ENCODE results near the gene ATG7. TPM values are rescaled to one million over a fixed set of nuclear protein-coding genes. Genes with fewer than 3 reads are reported as not detected.

Gene ATG7
- polyA plus RNA-seq, 1 donor (not counting 4 experiments of a cell fraction or from before 2014, with no cell fraction given), result 27.9 TPM

DNA sequence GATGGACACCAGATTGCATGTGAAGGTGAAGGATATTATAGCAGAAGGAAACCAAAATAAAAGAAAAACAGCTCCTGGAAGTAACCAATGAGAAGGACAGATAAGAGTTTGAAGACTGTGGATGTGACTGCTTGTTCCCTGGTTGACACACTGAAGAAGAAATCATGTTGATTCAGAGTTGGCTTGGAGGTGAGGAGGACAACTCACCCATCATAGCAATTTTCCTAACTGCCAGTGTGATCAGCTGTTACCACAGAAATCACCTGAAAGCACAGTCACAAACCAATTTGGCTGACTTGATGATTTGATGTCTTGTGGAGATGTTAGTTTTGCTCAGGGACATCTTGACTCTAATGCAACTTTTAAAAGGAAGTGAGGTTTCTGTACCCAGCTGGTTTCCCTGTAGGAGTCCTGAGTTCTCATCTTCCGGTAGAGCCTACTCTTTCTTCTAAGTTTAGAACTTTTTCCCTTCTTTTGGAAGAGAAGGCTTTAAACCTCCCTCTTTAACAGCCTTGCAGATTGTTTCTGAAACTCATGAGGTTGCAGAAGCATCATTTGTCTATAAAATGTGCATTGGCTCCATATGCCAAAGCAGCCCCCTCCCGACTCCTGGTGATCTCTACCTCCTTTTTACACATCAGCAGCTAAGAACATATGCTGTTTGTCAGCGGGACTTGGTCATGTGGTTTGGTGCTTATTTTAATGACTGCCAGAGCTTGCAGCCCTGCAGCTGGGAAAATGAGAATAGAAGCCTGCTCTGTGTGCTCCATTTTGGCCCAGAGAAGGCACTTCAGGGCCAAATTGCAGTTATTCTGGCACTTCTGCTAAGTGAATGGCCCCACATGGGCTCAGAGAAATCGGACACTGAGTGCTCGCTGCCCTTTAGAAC lies 10.3 kb downstream of the ATG7 start:
- Histone ChIP-seq H2AFZ (ENCODE audit: control insufficient read depth, low read length) (no peak overlapping the region), H3K4me3 (ENCODE audit: control insufficient read depth in 2 of 3, extremely low read depth in 1 of 3, insufficient read depth in 2 of 3, low read depth in 1 of 3, low read length in 3 of 3) (no peak overlapping the region), H3K9me3 (ENCODE audit: control insufficient read depth, low read depth, low read length) (no peaks in the 10 kb centered on the region), H3K27ac (ENCODE audit: control insufficient read depth, insufficient read depth, low read length) (no peak overlapping the region), H3K4me1 (ENCODE audit: control insufficient read depth, extremely low read depth, insufficient read depth, low read length) (peaks cover 28% of the 10 kb centered on the region), H3K4me2 (ENCODE audit: control insufficient read depth, extremely low read depth, insufficient read depth, low read depth, low read length) (no peak overlapping the region), H4K20me1 (ENCODE audit: control insufficient read depth, extremely low read depth, insufficient read depth, low read length) (no peaks in the 10 kb centered on the region), H3K79me2 (ENCODE audit: control insufficient read depth, insufficient read depth, low read length) (peaks cover 16% of the 10 kb centered on the region), H3K9ac (ENCODE audit: control insufficient read depth, extremely low read depth, insufficient read depth, low read length) (no peak overlapping the region), H3K27me3 (ENCODE audit: control insufficient read depth, extremely low read depth, insufficient read depth, low read length) (no peaks in the 10 kb centered on the region), H3K9me1 (ENCODE audit: control insufficient read depth, extremely low read depth, insufficient read depth, low read length) (no peaks in the 10 kb centered on the region), H3K36me3 (ENCODE audit: control insufficient read depth in 2 of 2, extremely low read depth in 1 of 2, insufficient read depth in 2 of 2, low read length in 2 of 2) (peaks cover 4 to 12% of the 10 kb centered on the region in 2 experiments)
- no peak for FAIRE-seq
- dilution Hi-C loops (cut with MboI; ENCODE audit: extremely low pct_ligation_motif_present, low sequenced_read_pairs), result no loop called here
- DNase-seq (ENCODE audit: low read depth, low spot score), result no peak
- TF ChIP-seq EZH2 (IDR thresholded peaks at IDR 0.05; ENCODE audit: low read length), result no peak
- TF ChIP-seq, protein P1, sequence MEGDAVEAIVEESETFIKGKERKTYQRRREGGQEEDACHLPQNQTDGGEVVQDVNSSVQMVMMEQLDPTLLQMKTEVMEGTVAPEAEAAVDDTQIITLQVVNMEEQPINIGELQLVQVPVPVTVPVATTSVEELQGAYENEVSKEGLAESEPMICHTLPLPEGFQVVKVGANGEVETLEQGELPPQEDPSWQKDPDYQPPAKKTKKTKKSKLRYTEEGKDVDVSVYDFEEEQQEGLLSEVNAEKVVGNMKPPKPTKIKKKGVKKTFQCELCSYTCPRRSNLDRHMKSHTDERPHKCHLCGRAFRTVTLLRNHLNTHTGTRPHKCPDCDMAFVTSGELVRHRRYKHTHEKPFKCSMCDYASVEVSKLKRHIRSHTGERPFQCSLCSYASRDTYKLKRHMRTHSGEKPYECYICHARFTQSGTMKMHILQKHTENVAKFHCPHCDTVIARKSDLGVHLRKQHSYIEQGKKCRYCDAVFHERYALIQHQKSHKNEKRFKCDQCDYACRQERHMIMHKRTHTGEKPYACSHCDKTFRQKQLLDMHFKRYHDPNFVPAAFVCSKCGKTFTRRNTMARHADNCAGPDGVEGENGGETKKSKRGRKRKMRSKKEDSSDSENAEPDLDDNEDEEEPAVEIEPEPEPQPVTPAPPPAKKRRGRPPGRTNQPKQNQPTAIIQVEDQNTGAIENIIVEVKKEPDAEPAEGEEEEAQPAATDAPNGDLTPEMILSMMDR (optimal IDR thresholded peaks at IDR 0.05 in 1 of 3, IDR thresholded peaks at IDR 0.05 in 1 of 3, conservative IDR thresholded peaks at IDR 0.05 in 1 of 3; ENCODE audit: extremely low read depth in 1 of 3, insufficient read depth in 2 of 3, low read length in 3 of 3), result no peak

DNA sequence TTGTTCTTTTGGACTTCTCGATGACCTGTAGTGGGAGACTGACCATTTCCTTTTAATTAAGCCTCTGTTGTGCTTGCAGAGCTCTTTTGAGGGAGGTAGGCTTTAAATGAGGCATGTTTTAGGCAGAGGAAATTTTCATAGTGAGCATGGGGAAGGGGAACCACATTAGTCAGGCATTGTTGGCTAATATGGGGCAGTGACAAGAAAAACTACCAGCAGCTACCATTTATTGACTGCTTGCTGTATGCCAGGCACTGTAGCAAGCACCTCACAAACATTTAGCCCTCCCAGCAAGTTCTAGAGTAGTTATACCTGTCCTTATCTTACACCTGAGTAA lies 10.9 kb downstream of the ATG7 start:
- dilution Hi-C loops (cut with MboI; ENCODE audit: extremely low pct_ligation_motif_present, low sequenced_read_pairs), result no loop called here
- H3K27ac ChIP-seq (ENCODE audit: control insufficient read depth, insufficient read depth, low read length), result no peak overlapping the region
- H2AFZ ChIP-seq (ENCODE audit: control insufficient read depth, low read length), result no peak overlapping the region
- TF ChIP-seq, protein P1 (optimal IDR thresholded peaks at IDR 0.05 in 1 of 3, IDR thresholded peaks at IDR 0.05 in 1 of 3, conservative IDR thresholded peaks at IDR 0.05 in 1 of 3; ENCODE audit: extremely low read depth in 1 of 3, insufficient read depth in 2 of 3, low read length in 3 of 3), result no peak
- no peak for TF ChIP-seq EZH2 (IDR thresholded peaks at IDR 0.05; ENCODE audit: low read length)
- H3K9ac ChIP-seq (ENCODE audit: control insufficient read depth, extremely low read depth, insufficient read depth, low read length), result no peak overlapping the region
- DNase-seq (ENCODE audit: low read depth, low spot score), result no peak
- FAIRE-seq, result no peak
- H3K9me1 ChIP-seq (ENCODE audit: control insufficient read depth, extremely low read depth, insufficient read depth, low read length), result no peaks in the 10 kb centered on the region
- no peaks in the 10 kb centered on the region for H3K27me3 ChIP-seq (ENCODE audit: control insufficient read depth, extremely low read depth, insufficient read depth, low read length)
- peaks cover 16% of the 10 kb centered on the region for H3K79me2 ChIP-seq (ENCODE audit: control insufficient read depth, insufficient read depth, low read length)
- no peak overlapping the region for H3K4me3 ChIP-seq (ENCODE audit: control insufficient read depth in 2 of 3, extremely low read depth in 1 of 3, insufficient read depth in 2 of 3, low read depth in 1 of 3, low read length in 3 of 3)
- no peaks in the 10 kb centered on the region for H3K9me3 ChIP-seq (ENCODE audit: control insufficient read depth, low read depth, low read length)
- H3K36me3 ChIP-seq (ENCODE audit: control insufficient read depth in 2 of 2, extremely low read depth in 1 of 2, insufficient read depth in 2 of 2, low read length in 2 of 2), result peaks cover 4 to 12% of the 10 kb centered on the region in 2 experiments
- H3K4me2 ChIP-seq (ENCODE audit: control insufficient read depth, extremely low read depth, insufficient read depth, low read depth, low read length), result no peak overlapping the region
- no peaks in the 10 kb centered on the region for H4K20me1 ChIP-seq (ENCODE audit: control insufficient read depth, extremely low read depth, insufficient read depth, low read length)
- H3K4me1 ChIP-seq (ENCODE audit: control insufficient read depth, extremely low read depth, insufficient read depth, low read length), result peaks cover 34% of the 10 kb centered on the region

All from keratinocyte (primary cell).